ENCODE data around the gene MARK1. TPM values are rescaled to one million over a fixed set of nuclear protein-coding genes. Genes with fewer than 3 reads are reported as not detected.

Gene MARK1
- total RNA-seq, 1 experiment from 2014 or later, result 17.8 TPM

- DNase-seq, result no peak
- Histone ChIP-seq H3K18ac (ENCODE audit: insufficient read length, low read depth, low read length) (no peak overlapping the region), H3K23ac (ENCODE audit: insufficient read length, low read depth, low read length) (no peak overlapping the region), H2BK15ac (ENCODE audit: low read depth, low read length) (no peak overlapping the region), H3K9me3 (ENCODE audit: control insufficient read depth, low read depth, low read length) (no peaks in the 10 kb centered on the region), H2AK5ac (ENCODE audit: insufficient read length, low read length) (no peak overlapping the region), H2BK12ac (ENCODE audit: insufficient read length, low read depth, low read length) (no peak overlapping the region), H2BK120ac (ENCODE audit: low read depth, low read length, poor library complexity, severe bottlenecking) (no peak overlapping the region), H4K5ac (ENCODE audit: insufficient read length, low read depth, low read length) (no peak overlapping the region), H3K4me1 (ENCODE audit: insufficient read depth, low read length) (0 out of 2 replicates have a peak, but pooled peaks cover 3% of the 10 kb centered on the region), H3K79me2 (ENCODE audit: insufficient read depth, low read length) (no peaks in the 10 kb centered on the region), H2BK20ac (ENCODE audit: low read depth, low read length, poor library complexity, severe bottlenecking) (no peak overlapping the region), H3T11ph (ENCODE audit: low read length) (no peak overlapping the region), H3K27me3 (ENCODE audit: insufficient read depth, low read length) (no peaks in the 10 kb centered on the region), H3K4ac (ENCODE audit: low read depth, low read length) (no peak overlapping the region), H3K56ac (ENCODE audit: insufficient read length, low read depth, low read length) (no peak overlapping the region), H3K14ac (ENCODE audit: insufficient read depth, low read length) (no peak overlapping the region), H3K79me1 (ENCODE audit: insufficient read depth, low read depth, low read length, poor library complexity, severe bottlenecking) (no peaks in the 10 kb centered on the region), H3K27ac (ENCODE audit: insufficient read length, low read depth, low read length) (no peak overlapping the region), H4K20me1 (ENCODE audit: control insufficient read depth, insufficient read depth, insufficient read length) (no peaks in the 10 kb centered on the region), H4K8ac (replicated peaks; ENCODE audit: insufficient read length, low read depth, low read length) (no peak overlapping the region), H3K23me2 (ENCODE audit: insufficient read length, low read depth, low read length, poor library complexity, severe bottlenecking) (no peaks in the 10 kb centered on the region), H2AFZ (ENCODE audit: low read length) (no peak overlapping the region), H3K4me2 (ENCODE audit: insufficient read depth, insufficient read length, low read length) (no peak overlapping the region), H2BK5ac (ENCODE audit: insufficient read length, low read length) (no peak overlapping the region), H3K9ac (ENCODE audit: extremely low read depth, insufficient read length, low read length) (no peak overlapping the region), H4K91ac (ENCODE audit: insufficient read length, low read depth, low read length) (no peak overlapping the region)
- Mint-ChIP-seq H3K4me3 (no peak overlapping the region), H3K27ac (no peak overlapping the region), H3K9me3 (no peaks in the 10 kb centered on the region), H3K36me3 (ENCODE audit: insufficient read depth in 1 of 3, low read depth in 3 of 3) (no peaks in the 10 kb centered on the region), H3K4me1 (peaks cover 12 to 14% of the 10 kb centered on the region in 2 experiments; a peak in 3 of 4 replicates), H3K27me3 (ENCODE audit: low read depth) (peaks cover 1% of the 10 kb centered on the region)
- TF ChIP-seq, protein P1, sequence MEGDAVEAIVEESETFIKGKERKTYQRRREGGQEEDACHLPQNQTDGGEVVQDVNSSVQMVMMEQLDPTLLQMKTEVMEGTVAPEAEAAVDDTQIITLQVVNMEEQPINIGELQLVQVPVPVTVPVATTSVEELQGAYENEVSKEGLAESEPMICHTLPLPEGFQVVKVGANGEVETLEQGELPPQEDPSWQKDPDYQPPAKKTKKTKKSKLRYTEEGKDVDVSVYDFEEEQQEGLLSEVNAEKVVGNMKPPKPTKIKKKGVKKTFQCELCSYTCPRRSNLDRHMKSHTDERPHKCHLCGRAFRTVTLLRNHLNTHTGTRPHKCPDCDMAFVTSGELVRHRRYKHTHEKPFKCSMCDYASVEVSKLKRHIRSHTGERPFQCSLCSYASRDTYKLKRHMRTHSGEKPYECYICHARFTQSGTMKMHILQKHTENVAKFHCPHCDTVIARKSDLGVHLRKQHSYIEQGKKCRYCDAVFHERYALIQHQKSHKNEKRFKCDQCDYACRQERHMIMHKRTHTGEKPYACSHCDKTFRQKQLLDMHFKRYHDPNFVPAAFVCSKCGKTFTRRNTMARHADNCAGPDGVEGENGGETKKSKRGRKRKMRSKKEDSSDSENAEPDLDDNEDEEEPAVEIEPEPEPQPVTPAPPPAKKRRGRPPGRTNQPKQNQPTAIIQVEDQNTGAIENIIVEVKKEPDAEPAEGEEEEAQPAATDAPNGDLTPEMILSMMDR (conservative IDR thresholded peaks at IDR 0.05), result no peak
- WGBS (ENCODE audit: extremely low coverage, insufficient read length, low lambda C conversion rate), result no CpG with 5 or more reads among the region's 2 CpGs
Observed at GRCh38 chr1:220491891-220492290, 36.0 kb upstream of the MARK1 start.
